Endothelial cell (in vitro differentiated cells): Measurements from ENCODE around the gene PTPRJ. TPM values are rescaled to one million over a fixed set of nuclear protein-coding genes. Genes with fewer than 3 reads are reported as not detected.

Source experiments
- DNase-seq: peaks from one replicate; pipeline ENCODE4 v3.0.0; 2021; ENCODE audit warnings: low spot score
- H3K27ac Mint-ChIP-seq: one replicate; pipeline ENCODE4 v1.8.0; 2021; ENCODE audit warnings: mixed read lengths, inconsistent platforms; ENCODE audit not compliant: unreplicated experiment
- H3K27me3 Mint-ChIP-seq: one replicate; pipeline ENCODE4 v1.8.0; 2021; ENCODE audit warnings: mild to moderate bottlenecking, moderate library complexity, mixed read lengths, inconsistent platforms; ENCODE audit not compliant: unreplicated experiment
- H3K36me3 Mint-ChIP-seq: one replicate; pipeline ENCODE4 v1.8.0; 2021; ENCODE audit warnings: mild to moderate bottlenecking, low read depth, mixed read lengths, inconsistent platforms; ENCODE audit not compliant: unreplicated experiment
- H3K4me1 Mint-ChIP-seq: one replicate; pipeline ENCODE4 v1.8.0; 2021; ENCODE audit warnings: mild to moderate bottlenecking, mixed read lengths, inconsistent platforms; ENCODE audit not compliant: unreplicated experiment
- H3K4me3 Mint-ChIP-seq: one replicate; pipeline ENCODE4 v1.8.0; 2021; ENCODE audit warnings: mild to moderate bottlenecking, mixed read lengths, inconsistent platforms; ENCODE audit not compliant: unreplicated experiment
- H3K9me3 Mint-ChIP-seq: one replicate; pipeline ENCODE4 v1.8.0; 2021; ENCODE audit warnings: mixed read lengths, inconsistent platforms; ENCODE audit not compliant: unreplicated experiment
- total RNA-seq: library from RNA; stranded (reverse); fragmentation: NEBNext Ultra II Directional; extraction: Animal tissue kit (Norgen Biotek cat#: 25700); gene quantifications from one replicate; pipeline ENCODE4 v1.2.1, GENCODE V29; 2021; ENCODE audit not compliant: unreplicated experiment
- TF ChIP-seq, protein P1 (sequence below): fragments of 200-600 bp; sonication (generic); IDR thresholded peaks from one replicate; pipeline ENCODE4 v1.5.0; 2021; ENCODE audit warnings: antibody characterized with exemption; ENCODE audit not compliant: unreplicated experiment

The PTPRJ gene
- total RNA-seq, 1 donor from 2014 or later: 1.6 TPM

DNA sequence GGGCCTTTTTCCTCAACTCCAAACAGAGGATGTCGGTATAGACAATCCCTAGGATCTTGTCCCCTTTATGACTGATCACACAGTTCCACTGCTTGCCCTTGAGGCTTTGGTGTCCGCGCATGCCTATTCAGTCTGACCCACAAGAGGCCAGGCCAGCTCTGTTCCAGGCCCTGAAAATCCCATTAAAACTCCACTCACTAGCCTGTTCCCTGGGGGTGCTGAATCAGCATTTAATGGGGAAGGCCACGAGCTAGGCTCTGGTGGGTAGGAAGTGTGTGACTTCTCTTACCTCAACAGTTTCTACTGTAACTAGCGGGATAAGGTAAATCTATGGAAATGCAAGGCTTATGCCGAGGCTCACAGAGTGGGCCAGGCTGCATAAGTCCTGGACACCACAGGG, 117.7 kb downstream of the PTPRJ start:
- H3K4me3 Mint-ChIP-seq: no peak overlapping the region
- no peak overlapping the region for H3K27ac Mint-ChIP-seq
- DNase-seq: no peak
- no peaks in the 10 kb centered on the region for H3K36me3 Mint-ChIP-seq
- no peaks in the 10 kb centered on the region for H3K27me3 Mint-ChIP-seq
- H3K9me3 Mint-ChIP-seq: no peaks in the 10 kb centered on the region
- H3K4me1 Mint-ChIP-seq: peaks cover 12% of the 10 kb centered on the region
- TF ChIP-seq, protein P1, sequence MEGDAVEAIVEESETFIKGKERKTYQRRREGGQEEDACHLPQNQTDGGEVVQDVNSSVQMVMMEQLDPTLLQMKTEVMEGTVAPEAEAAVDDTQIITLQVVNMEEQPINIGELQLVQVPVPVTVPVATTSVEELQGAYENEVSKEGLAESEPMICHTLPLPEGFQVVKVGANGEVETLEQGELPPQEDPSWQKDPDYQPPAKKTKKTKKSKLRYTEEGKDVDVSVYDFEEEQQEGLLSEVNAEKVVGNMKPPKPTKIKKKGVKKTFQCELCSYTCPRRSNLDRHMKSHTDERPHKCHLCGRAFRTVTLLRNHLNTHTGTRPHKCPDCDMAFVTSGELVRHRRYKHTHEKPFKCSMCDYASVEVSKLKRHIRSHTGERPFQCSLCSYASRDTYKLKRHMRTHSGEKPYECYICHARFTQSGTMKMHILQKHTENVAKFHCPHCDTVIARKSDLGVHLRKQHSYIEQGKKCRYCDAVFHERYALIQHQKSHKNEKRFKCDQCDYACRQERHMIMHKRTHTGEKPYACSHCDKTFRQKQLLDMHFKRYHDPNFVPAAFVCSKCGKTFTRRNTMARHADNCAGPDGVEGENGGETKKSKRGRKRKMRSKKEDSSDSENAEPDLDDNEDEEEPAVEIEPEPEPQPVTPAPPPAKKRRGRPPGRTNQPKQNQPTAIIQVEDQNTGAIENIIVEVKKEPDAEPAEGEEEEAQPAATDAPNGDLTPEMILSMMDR: no peak

DNA sequence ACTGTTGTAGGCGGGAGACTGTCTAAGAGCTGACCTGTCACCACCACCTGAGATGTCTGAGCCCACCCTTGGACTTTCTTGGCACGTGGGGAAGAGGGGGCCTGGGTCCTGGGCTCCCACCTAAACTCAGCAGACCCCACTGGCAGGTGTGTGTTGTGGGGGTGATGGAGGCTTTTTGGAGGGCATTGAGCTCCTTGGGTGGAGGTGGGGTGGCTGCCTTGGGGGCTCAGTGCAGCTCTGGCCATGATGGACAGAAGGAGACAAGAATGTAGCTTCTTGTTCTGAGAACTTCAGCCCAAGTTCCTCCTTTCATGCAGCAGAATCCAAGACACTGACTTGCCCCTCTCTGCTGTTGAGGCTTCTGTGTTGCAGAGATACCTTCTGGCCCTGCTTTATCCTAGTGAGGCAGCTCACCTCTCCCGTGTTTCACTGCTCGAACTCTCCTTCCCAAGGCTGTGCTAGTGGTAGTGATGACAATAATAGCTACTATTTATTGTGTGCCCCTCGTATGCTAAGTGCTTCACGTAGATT, 119.6 kb downstream of the PTPRJ start:
- Mint-ChIP-seq H3K9me3 (no peaks in the 10 kb centered on the region), H3K4me3 (no peak overlapping the region), H3K27ac (no peak overlapping the region), H3K27me3 (no peaks in the 10 kb centered on the region), H3K4me1 (peaks cover 12% of the 10 kb centered on the region), H3K36me3 (no peaks in the 10 kb centered on the region)
- DNase-seq: no peak
- TF ChIP-seq, protein P1: no peak

DNA sequence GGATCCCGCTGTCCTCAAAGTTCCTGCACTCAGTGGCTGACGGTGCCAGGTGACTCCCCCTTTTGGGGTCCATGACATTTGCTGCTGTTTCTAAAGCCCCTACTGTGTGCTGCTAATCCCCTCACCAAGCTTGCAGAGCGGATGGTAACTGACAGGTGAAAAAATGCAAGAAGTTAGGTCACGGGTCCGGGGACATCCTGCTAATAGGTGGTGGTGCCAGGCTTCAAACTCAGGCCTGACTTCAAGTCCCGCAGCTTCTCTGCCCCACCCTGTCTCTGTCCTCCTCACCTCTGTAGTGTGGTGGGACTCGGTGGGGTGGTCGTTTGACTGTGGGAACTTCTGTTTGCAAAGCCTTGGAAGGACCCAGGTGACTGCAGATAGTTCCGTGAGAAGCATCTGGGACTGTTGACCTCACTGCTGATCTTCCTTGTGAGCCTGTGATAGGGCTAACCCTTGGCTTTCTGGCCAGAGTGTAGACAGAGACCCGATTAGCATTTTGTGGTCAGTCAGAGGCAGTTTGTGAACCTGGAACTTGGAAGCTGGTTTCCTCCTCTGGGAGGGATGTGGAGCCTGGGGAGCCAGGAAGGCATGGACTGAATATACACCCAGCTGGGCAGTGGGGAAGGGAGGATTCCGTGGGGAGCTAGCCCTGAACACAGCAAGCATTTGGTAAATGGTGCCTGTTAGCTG, 120.8 kb downstream of the PTPRJ start:
- H3K27ac Mint-ChIP-seq: no peak overlapping the region

DNA sequence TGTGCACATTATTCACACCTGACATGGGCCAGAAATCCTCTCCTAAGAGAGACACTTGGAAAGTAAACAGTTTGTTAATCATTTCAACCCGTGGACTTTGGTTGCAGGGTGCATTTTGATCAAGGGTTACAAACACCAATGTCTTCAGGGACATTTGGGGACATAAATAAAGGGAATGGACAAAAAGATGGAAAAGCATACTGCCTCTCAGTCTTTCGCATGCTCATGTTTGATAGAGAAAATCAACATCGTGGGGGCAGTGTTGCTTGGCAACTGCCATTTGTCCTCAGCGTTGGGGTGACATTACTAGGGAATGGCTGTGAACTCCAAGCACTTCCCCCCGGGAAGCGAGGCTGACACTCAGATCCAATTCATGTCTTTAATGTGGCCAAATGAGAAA, 121.6 kb downstream of the PTPRJ start:
- H3K9me3 Mint-ChIP-seq: no peaks in the 10 kb centered on the region
- H3K27ac Mint-ChIP-seq: no peak overlapping the region
- no peaks in the 10 kb centered on the region for H3K36me3 Mint-ChIP-seq
- DNase-seq: no peak
- TF ChIP-seq, protein P1: no peak
- no peak overlapping the region for H3K4me3 Mint-ChIP-seq
- peaks cover 5% of the 10 kb centered on the region for H3K4me1 Mint-ChIP-seq
- no peaks in the 10 kb centered on the region for H3K27me3 Mint-ChIP-seq

More for the DNA sequence above, 120.8 kb downstream of the PTPRJ start:
- no peak for DNase-seq
- no peak overlapping the region for H3K4me3 Mint-ChIP-seq
- no peaks in the 10 kb centered on the region for H3K9me3 Mint-ChIP-seq
- peaks cover 8% of the 10 kb centered on the region for H3K4me1 Mint-ChIP-seq
- H3K27me3 Mint-ChIP-seq: no peaks in the 10 kb centered on the region
- TF ChIP-seq, protein P1: no peak
- no peaks in the 10 kb centered on the region for H3K36me3 Mint-ChIP-seq
